Uterus (tissue), 4 donors: ENCODE data around the gene ATP2C1. TPM values are rescaled to one million over a fixed set of nuclear protein-coding genes. Genes with fewer than 3 reads are reported as not detected.

Source experiments
- DNase-seq, 2 donors: peaks; one replicate each; pipeline ENCODE4 v3.0.0-alpha.2; 2019 to 2020
- H3K27ac ChIP-seq, 2 donors: fragments of 200-600 bp; sonication (generic); 1 replicate in 1 of 2; 2 replicates in 1 of 2; pipeline ENCODE4 v1.5.1; 2016 to 2018
- H3K27me3 ChIP-seq, 2 donors: fragments of 200-600 bp; sonication (generic); one replicate each; pipeline ENCODE4 v1.5.1; 2018 to 2019; ENCODE audit warnings: control low read depth in 1 of 2
- H3K36me3 ChIP-seq, 2 donors: fragments of 200-600 bp; sonication (generic); one replicate each; pipeline ENCODE4 v1.5.1; 2019; ENCODE audit warnings: control low read depth in 1 of 2
- H3K4me1 ChIP-seq, 2 donors: fragments of 200-600 bp; sonication (generic); one replicate each; pipeline ENCODE4 v1.5.1; 2018 to 2019; ENCODE audit warnings: control low read depth in 1 of 2
- H3K4me3 ChIP-seq, 2 donors: fragments of 200-600 bp; sonication (generic); 1 replicate in 1 of 2; 2 replicates in 1 of 2; pipeline ENCODE4 v1.5.1; 2018 to 2019; ENCODE audit warnings: mild to moderate bottlenecking in 1 of 2
- H3K9me3 ChIP-seq, 2 donors: fragments of 200-600 bp; sonication (generic); one replicate each; pipeline ENCODE4 v1.5.1; 2019; ENCODE audit warnings: control low read depth in 1 of 2
- POLR2A ChIP-seq, 2 donors: fragments of 450-650 bp; IDR thresholded peaks; one replicate each; pipeline ENCODE4 v1.6.1; 2016; ENCODE audit warnings: antibody characterized with exemption in 2 of 2, mild to moderate bottlenecking in 1 of 2, moderate library complexity in 1 of 2
- intact Hi-C: fragments of 100-400 bp; cut with DNase I; formaldehyde crosslinking; loops from one replicate; pipeline ENCODE4 v1.15.1; 2023; ENCODE audit warnings: low total_unique reads
- total RNA-seq, 4 donors: library from RNA; depleted of rRNA in 3 of 4; stranded (reverse); fragments of >200 nt in 3 of 4; gene quantifications; one replicate each; pipeline versions ENCODE4 v1.1.0 to v1.2.4, GENCODE V29; 2014 to 2023
- TF ChIP-seq, protein P1 (sequence below), 4 experiments: fragments of 200-600 bp in 2 of 4; fragments of 450-650 bp in 2 of 4; sonication (generic) in 2 of 4; IDR thresholded peaks; one replicate each; pipeline ENCODE4 v1.5.1; 2016 to 2019; ENCODE audit warnings: antibody characterized with exemption in 4 of 4, mild to moderate bottlenecking in 2 of 4, moderate library complexity in 1 of 4
- donor health status: DM: yes; HTN: yes; CAD: no.

ATP2C1 gene
- total RNA-seq, 4 donors from 2014 or later, result 33.2 to 176 (median 84.7) TPM

DNA sequence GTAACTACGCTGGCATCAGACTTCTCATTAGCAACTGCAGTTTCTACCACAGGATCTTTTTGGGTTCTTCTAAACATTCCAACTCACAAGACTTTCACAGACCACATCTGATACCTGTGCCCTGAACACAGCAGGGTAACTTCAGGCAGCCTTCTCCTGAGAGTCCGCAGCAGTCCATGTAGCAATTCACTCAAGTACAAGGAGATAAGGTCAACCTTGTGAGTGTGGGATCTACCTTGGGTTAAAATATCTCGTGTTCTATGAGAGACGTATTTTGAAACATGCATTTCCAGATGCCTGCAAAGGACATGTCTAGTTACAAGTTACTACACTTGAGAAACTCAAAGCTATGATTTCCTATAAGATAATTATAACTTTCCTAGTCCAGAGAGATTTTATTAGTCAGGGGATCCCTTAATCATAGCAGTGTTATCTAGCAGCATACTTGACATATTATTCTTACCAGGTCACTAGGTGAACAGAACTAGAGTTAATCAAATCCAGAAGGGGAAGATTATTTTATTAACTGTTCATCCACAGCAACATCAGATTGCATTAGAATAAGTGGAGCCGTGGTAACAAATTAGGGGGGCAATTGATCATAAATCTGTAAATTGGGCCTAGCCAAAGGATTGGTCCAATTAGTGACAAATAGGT is 66.4 kb downstream of the ATP2C1 start:
- no peak for DNase-seq
- intact Hi-C loops, result no loop called here
- Histone ChIP-seq H3K9me3 (no peaks in the 10 kb centered on the region), H3K36me3 (no peaks in the 10 kb centered on the region), H3K27ac (no peak overlapping the region), H3K27me3 (no peaks in the 10 kb centered on the region), H3K4me3 (no peak overlapping the region), H3K4me1 (no peaks in the 10 kb centered on the region)
- TF ChIP-seq, protein P1, sequence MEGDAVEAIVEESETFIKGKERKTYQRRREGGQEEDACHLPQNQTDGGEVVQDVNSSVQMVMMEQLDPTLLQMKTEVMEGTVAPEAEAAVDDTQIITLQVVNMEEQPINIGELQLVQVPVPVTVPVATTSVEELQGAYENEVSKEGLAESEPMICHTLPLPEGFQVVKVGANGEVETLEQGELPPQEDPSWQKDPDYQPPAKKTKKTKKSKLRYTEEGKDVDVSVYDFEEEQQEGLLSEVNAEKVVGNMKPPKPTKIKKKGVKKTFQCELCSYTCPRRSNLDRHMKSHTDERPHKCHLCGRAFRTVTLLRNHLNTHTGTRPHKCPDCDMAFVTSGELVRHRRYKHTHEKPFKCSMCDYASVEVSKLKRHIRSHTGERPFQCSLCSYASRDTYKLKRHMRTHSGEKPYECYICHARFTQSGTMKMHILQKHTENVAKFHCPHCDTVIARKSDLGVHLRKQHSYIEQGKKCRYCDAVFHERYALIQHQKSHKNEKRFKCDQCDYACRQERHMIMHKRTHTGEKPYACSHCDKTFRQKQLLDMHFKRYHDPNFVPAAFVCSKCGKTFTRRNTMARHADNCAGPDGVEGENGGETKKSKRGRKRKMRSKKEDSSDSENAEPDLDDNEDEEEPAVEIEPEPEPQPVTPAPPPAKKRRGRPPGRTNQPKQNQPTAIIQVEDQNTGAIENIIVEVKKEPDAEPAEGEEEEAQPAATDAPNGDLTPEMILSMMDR (IDR thresholded peaks at IDR 0.05), result no peak
- TF ChIP-seq POLR2A (IDR thresholded peaks at IDR 0.05), result no peak

DNA sequence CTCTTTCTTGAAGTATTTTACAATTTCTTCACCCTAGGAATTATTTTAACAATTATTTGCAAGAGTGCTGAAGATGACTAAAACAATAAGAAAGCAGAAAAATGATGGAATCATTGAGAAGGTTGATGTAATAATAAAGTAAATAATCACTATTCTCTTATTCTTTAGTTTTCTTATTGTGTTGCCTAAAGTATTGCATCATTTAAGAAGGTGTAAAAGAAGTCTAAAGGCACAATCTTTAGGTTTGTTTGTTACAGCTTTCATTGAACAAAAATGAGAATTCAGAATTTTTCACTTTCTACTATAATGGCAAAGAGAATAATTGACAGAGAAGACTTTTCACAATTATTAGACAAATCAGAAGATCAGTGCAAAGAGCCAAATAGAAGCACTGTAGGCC is 67.6 kb downstream of the ATP2C1 start:
- intact Hi-C loops, result no loop called here
- Histone ChIP-seq H3K27me3 (no peaks in the 10 kb centered on the region), H3K27ac (no peak overlapping the region), H3K9me3 (no peaks in the 10 kb centered on the region), H3K36me3 (no peaks in the 10 kb centered on the region), H3K4me1 (no peaks in the 10 kb centered on the region), H3K4me3 (no peak overlapping the region)
- DNase-seq, result no peak
- no peak for TF ChIP-seq POLR2A (IDR thresholded peaks at IDR 0.05)
- TF ChIP-seq, protein P1 (IDR thresholded peaks at IDR 0.05), result no peak

DNA sequence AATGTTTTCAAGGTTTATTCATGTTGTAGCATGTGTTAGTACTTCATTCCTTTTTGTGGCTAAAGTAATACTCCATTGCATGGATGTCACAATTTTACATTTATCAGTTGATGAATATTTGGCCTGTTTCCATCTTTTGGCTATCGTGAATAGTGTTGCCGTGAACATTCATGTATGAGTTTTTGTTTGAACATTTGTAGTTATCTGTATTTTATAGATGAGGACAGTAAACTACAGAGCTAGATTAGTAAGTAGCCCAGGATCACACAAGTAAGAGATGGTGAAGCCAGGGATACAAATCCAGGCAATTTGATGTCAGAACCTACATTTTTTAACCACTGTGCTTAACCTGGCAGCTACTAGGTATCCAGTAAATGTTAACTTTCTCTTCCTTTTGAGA is 69.6 kb downstream of the ATP2C1 start:
- intact Hi-C loops, result no loop called here
- H3K36me3 ChIP-seq, result no peaks in the 10 kb centered on the region
- no peaks in the 10 kb centered on the region for H3K27me3 ChIP-seq
- no peaks in the 10 kb centered on the region for H3K4me1 ChIP-seq
- no peak overlapping the region for H3K27ac ChIP-seq
- no peak overlapping the region for H3K4me3 ChIP-seq
- DNase-seq, result no peak
- H3K9me3 ChIP-seq, result no peaks in the 10 kb centered on the region
- TF ChIP-seq, protein P1 (IDR thresholded peaks at IDR 0.05), result no peak
- TF ChIP-seq POLR2A (IDR thresholded peaks at IDR 0.05), result no peak

DNA sequence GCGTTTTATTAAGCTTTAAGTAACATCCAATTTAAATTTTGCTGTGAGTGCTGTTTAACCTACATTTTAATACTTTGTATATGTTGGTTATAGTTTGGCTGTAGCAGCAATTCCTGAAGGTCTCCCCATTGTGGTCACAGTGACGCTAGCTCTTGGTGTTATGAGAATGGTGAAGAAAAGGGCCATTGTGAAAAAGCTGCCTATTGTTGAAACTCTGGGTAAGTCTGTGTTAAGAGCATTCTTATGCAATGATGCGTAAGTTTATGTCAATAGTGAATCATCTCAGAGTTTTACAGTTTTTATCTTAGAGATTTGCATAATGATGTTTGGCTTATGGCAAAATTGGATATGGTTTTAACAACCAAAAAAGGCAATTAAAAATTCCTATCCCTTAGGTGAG is 70.0 kb downstream of the ATP2C1 start:
- DNase-seq, result no peak
- H3K36me3 ChIP-seq, result no peaks in the 10 kb centered on the region
- no peaks in the 10 kb centered on the region for H3K27me3 ChIP-seq
- TF ChIP-seq POLR2A (IDR thresholded peaks at IDR 0.05), result no peak
- TF ChIP-seq, protein P1 (IDR thresholded peaks at IDR 0.05), result no peak
- intact Hi-C loops, result no loop called here
- H3K4me3 ChIP-seq, result no peak overlapping the region
- H3K4me1 ChIP-seq, result no peaks in the 10 kb centered on the region
- H3K27ac ChIP-seq, result no peak overlapping the region
- H3K9me3 ChIP-seq, result no peaks in the 10 kb centered on the region

DNA sequence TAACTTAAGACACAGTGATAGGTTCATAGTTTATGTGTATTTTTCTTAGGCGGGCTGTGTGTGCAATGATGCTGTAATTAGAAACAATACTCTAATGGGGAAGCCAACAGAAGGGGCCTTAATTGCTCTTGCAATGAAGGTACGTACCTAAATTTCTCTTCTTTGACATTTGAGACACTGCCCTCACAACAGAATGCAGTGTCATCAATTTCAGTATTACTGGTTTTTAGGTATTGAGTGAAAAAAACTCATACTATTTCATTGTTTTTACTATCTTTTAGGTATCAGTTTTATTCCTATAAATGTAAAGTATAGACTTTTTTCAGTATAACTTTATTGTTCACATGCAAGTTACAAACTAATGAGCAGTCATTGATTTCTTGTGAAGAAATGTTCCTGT is 73.4 kb downstream of the ATP2C1 start:
- DNase-seq, result no peak
- Histone ChIP-seq H3K4me1 (no peaks in the 10 kb centered on the region), H3K27ac (no peak overlapping the region), H3K36me3 (no peaks in the 10 kb centered on the region), H3K4me3 (no peak overlapping the region), H3K9me3 (no peaks in the 10 kb centered on the region), H3K27me3 (no peaks in the 10 kb centered on the region)
- TF ChIP-seq POLR2A (IDR thresholded peaks at IDR 0.05), result no peak
- TF ChIP-seq, protein P1 (IDR thresholded peaks at IDR 0.05), result no peak
- intact Hi-C loops, result no loop called here
